NCI-H748 (cell line): ENCODE measurements around the gene UROC1.

Source experiments
- DNase-seq: peaks from one replicate; lab custom pipeline; 2025; ENCODE audit not compliant: unreplicated experiment; lab: John Stamatoyannopoulos, UW

The UROC1 gene

DNA sequence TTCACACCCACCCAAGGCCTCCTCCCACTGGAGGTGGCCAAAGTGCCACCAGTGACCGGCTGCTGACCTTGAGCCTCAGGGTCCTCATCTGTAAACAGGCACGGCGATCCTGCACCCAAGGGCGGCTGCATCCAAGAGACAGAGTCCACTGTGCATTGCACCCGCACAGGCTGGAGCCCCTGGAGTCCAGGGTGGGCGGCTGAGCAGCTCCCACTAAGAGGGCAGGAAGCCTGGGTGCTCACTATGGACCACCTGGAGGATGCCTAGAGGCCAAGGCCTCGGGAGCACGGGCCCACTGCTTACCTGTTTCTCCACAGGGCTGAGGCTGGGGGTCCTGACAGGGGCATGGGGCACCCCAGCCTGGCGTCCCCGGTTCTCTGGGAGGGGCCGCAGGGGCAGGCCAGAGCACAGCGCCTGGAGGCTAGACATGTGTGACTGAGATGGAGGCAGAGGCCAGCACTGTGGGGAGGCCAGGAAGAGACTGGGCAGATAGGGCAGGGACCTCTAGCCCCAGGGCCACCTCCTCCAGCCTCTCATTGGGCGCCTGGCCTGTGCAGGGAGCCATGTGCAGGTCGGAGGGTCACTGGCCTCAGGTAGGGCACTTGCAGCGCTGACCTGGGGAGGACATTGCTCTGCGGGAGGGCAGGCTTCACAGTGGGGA is at the start of gene UROC1:
Gene UROC1 (minus strand): TSS at position 483 of the 661 bp plus-strand sequence. CDS start 54 bp downstream, at position 429.
- DNase-seq, result no peak

DNA sequence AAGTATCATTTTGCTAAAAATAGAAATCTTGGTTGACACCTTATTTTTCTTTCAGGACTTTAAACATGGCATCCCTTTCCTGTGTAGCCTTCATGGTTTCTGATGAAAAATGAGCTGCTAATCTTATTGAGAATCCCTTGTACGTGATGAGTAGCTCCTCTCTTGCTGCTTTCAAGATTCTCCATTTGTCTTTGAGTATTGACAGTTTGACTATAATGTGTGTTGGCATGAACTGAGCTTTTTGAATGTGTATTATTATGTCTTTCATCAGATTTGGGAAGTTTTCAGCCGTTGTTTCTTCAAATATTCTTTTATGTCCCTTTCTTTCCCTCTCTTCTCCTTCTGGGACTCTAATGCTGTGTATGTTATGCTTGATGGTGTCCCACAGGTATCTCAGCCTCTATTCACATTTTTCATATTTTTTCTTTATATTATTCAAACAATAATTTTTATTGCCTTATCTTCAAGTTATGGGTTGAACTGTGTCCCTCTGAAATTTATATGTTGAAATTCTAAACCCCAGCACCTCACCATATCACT is 45.2 kb upstream of the UROC1 start:
- no peak for DNase-seq

DNA sequence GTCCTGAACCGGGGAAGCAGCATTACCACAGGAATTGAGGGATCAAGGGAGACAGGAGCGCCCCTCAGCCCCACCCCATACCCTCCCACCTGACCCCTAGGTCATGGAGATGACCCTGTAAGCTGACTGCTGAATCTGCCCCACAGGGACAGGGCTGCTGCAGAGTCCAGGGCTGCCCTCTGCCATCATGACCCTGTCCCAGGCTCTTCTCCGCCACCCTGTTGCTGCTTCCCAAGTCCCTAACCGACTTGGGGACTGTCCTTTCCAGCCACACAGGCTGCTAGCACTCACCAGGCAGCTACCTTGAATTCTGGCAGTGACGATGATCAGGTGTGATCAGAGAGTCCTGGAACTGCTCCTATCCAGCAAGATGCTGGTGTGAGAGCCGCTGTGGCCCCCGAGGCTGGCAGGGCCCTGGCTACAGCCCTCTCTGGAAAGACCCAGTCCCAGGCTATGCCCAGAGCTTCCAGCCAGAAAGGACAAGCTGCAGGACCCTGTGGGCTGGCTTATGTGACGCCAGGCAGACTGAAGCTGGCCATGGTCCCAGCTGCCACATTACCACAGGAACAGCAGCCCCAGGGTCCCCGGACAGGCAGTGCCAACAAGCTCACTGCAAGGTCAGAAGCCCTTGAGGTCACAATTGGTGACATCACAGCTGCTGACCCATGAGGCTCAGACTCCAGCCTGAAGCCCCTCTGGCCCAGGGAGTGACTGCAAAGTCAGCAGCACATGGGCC is 40.9 kb upstream of the UROC1 start, which contains the start of gene C3orf22:
Gene C3orf22 (minus strand): TSS at position 597 of the 736 bp plus-strand sequence. CDS start 5,542 bp downstream, outside the sequence.
- no peak for DNase-seq

DNA sequence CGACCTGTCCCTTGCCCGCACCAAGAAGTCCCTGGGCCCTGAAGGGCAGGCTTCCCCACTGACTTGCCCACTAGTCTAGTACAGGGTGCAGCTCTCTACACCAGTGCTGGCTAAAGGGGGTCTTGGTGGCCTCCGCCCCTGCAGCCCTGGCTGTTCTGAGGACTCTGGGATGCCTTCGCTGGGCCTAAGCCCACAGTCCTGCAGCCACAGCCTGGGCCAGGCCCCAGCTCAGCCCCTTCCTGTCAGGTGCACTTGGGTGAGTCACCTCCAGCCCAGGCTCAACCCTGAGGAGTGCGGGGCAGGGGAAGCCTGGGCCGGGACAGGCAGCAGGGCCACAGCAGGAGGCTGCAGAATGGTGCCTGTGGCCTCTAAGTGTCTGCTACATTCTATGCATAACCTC is 40.2 kb upstream of the UROC1 start:
- DNase-seq, result no peak

DNA sequence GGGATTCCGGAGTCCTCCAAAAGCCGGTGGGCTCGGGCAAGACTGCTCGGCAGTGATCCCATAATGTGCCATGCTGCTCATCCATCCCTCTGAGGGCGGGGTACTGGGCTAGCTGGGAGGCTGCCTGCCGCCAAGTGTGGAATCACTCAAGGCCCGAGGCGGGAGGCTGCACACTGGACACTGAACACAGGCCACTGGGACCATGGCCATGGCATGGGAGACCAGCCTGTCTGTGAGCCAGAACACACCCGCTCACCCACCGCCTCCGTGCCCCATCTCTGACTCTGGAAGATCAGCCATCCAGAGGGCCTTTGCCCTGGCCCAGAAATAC is 39.8 kb upstream of the UROC1 start:
- no peak for DNase-seq

DNA sequence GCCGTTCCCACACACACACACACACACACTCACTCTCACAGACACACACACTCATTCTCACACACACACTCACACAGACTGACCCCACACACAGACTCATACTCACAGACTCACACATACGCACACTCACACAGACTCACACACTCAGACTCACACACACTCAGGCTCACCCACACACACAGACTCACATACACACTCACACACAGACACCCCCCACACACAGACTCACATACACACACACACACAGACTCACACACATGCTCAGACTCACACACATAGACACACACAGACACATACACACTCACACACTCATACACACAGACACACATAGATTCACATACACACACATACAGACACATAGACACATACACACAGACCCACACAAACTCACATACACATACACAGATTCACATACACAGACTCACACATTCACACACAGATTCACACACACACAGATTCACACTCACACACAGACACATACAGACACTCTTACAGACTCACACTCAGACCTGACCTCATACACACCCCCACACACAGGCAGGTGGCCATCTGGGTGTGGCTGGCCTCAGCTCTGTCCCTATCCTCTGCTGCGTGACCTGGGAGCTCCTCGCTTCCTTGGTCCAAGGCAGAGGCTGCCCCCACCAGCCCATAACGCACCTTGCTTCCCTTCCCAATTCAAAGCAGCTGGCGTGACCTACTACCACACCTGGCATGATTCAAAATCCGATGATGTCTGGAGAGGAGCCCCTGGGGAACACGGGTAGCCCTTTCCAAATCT is 39.3 kb upstream of the UROC1 start:
- DNase-seq, result no peak

DNA sequence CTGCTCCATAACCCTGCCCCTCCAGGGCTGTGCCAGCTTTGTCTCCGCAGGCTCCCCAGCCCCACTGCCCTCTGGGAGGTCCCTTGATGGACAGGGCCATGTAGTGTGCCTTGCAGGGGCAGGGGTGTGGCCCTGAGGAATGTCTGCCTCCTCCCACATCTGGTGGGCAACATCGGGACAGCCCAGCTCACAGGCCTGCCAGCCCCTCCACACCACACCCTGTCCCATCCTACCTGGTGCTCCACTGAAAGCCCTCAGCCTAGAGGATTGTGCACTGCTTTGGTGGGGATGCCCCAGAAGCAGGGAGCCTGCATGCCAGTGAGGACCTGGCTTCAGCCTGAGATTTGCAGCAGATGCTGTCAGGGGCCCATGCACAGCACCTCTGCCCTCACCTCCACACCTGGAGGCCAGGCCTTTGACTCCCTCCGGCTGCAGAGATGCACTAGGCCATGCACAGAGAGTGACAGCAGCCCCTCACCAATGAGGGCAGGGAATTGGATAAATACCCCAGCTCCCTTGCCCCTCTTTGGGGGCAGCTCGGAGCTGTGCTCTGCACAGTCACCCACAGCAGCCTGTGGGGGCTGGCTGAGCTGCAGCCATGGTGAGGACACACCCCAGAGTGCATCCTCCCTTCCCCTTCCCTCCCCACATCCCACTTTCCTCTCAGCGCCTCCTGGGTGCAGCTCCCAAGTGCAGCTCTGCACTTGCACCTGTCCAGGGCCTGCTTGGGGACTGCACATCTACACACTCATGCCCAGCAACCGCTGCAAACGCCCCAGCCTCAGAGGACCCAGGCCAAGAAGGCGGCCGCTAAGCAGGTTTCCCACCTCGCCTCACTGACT is 38.4 kb upstream of the UROC1 start:
- DNase-seq, result no peak

DNA sequence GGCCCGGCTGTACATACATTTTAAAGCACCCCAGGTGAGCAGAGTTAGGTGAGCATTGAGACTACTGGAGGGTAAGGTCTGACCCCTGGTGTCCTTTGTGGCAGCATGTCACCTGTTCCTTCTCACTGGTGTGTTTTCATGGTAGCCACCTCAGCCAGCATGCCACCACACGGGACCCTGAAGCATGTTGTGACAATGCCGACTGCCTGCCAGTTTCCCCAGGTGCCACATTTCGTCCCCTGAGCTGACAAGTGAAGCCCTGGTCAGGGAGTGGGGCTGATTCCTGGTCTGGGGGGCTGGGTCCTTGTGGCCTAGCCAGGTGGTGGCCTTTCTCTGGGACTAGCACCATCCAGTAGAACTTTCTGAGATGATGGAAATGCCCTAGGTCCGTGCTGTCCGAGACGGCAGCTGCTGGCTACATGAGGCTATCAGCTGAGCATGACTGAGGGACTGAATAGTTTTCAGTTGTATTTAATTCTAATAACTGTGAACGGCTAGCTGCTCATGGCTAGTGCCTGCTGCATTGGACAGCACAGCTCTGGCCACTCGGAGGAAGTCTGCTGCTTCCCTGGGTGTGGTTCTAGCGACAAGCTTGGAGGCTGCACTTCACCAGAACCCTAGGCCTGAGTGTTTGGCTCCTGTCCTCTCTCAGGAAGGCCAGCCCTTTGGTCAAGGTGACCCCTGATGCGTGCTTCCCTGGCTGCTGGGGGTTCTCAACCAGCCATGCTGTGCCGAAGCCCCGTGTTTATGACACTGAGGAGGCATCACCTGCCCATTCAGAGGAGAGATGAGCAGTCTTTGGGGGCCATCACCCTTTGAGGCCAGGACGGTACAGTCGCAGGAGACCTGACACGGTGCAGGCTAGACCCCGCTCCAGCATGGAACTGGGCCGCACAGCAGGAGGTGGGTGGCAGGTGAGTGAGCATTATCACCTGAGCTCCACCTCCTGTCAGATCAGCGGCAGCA is 37.3 kb upstream of the UROC1 start:
- no peak for DNase-seq

DNA sequence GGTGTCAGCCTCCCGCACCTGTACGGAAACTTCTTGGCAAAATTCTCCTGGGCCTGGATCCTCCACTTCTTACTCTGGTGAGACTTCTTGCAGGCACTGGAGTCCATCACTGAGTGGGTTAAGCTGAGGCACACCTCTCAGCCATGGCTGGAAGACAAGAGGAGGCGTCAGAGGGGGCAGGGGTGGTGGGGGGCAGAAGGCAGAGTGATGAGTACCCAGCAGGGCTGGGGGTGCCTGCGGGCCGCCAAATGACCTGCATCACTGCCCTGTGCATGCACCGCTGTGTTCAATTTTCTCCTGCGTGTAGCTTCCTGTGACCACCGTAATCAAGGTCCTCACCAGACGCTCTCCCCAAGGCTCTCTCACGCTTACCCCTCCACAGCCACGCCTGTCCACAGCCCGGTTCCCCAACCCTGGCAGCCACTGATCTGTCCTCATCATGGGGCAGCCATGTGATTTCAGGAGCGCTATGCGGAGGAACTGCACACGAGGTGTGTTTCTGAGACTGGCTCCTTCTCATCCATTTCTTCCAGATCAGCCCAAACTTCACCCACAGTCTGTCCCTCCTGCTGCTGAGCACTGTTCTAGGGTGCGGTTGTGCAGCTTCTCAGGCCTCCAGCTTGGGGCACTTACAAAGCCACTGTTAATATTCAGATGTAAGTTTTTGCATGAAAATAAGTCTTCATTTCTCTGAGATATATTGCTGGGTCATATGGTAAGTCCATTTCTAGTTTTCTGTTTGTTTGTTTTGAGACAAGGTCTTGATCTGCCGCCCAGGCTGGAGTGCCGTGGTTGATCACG is 35.9 kb upstream of the UROC1 start:
- no peak for DNase-seq

DNA sequence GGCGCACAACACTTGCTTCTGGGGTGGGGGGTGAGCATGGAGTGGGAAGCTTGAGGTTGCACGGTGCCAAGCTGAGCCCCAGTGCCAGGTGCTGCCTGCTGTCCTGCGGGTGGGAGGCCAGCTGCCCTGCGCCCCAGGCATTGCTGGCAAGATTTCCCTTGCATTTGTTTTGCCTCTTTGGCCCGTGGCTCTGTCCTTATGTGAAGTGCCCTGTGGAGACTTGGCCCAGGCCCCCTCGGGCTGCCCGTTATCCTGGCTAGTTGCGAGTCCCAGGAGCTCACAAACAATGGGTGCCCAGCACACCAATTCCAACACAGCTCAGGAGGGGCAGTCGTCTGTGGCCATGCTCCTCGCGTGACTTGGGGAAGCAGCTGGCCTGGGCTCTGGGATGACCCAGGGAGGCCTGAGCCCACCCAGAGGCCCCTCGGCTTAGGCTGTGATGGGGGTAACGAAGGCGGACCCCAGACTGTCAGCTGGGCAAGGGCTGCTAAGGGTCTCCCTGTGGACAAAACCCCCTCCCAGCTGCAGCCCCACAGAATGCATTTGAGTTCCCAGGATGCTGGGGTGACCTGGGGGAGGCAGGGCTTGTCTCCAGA is 35.2 kb upstream of the UROC1 start:
- DNase-seq, result no peak

DNA sequence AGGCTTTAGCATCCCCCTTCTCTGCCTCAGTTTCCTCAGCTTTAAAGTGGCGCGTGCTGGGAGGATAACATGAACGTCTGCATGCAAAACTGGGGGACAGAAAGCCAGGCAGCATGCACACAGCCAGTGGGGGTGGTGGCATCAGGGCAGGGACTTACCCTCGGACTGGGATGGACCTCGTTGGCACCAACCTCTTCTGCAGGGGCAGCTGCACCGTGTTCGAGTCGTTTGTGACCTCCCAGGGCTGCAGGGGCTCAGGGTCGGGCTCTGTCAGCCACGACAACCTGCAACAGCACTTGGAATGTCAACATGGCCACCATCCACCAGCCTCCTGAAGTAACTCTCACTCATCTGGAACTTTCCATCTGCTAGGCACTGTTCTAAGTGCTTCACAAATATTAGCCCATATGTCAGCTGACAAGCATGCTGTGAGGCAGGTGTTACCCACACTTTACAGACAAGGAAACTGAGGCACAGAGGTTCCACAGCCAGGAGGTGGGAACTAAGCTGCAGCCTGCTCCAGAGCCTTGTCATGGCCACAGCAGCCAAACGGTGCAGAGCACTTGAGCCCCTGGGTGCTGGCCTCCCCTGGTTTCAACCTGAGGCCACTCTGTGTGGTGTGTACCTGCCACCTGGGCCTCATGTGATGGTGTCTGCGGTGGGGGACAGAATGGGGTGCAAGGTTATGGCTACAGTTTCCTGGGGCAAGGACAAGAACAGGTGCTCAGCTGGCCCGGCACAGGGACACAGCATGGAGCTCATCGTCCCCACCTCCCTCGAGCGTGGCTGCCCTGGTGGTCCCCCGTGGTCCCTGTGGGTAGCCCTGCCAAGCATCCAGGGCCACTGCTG is 34.5 kb upstream of the UROC1 start:
- no peak for DNase-seq

DNA sequence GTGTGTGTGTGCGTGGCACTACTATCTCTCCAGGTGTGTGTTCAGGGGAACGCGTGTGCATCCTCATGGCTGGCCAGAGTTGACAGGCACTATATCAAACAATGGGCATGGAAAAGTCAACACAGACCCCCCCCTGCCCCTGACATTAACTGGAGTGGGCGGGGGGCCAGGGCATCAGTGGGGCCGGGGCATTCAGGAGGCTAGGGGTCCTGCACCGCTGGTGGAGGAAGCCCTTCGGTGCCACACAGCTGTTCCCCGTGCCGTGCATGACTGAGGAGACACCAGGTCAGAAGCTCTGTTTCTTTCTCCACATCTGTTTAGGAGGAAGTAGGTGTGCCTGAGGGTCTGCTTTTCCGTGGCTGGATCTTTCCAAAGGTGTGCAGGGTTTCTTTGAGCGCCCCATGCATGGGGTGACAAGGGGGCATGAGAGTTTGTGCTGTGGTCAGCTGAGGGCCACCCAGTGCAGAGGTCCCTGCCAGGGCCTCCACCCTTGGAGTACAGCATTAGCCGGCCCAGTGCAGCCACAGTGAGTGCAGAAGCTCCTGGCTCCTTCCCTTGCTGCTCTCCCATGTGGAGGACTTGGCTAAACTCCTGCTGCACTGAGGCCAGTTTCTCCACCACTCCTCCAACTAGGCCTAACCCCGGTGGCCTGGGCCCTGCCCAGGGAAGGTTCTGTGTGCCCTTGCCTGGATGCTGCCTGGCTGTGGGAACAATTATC is 33.7 kb upstream of the UROC1 start:
- DNase-seq, result no peak

DNA sequence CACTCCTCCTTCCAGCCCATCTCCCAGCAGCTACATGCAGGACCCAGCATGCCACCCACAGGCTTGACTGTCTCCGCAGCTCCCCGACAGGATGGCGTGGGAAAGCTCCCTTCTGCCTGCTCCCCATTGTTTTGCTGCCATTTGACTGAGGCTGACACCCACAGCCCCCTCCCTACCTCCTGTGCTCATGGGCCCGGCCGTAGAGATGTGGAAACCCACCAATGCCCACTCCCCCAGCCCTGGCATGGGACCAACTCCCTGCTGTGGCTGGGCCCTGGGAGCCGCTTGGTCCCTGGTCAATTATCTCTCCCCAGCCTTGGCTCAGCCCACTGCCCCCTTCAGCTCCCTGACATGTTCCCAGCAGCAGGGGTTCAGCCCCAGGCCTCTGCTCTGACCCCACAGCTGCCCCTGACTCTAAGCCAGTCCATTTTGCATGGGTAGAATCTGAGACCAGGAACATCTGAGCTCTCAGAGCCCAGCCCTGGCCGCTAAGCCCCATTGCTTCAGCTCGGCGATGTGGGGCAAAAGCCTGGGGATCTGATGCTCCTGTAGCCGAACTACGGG is 33.0 kb upstream of the UROC1 start:
- no peak for DNase-seq

DNA sequence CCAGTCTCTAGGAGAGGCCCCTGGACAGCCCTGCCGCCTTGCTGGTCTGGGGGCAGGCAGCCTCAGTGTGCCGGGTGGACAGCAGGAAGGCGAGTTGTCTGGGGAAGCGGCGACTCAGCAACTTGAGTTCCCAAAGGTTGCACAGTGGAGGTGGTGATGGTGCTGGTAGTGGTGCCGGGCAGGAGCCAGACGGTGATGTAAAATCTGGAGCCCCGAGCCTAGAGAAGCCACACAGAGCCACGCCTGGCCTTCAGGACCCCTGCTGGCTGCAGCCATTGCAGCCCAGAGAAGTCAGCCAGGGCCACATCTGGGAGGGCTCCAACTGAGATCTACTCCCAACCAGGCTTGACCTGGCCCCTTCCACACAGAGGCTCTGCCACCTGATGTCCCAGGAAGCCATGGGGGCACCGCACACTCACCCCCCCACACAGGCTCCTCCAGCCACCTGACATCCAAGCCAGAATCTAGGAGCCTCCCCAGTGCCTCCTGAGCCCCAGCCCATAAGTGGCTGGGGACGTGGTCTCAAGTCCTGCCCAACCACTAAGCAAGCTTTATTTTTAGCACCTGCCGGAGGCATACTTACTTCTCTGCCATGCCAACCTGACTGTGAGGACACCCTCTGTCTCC is 32.4 kb upstream of the UROC1 start:
- DNase-seq, result no peak

DNA sequence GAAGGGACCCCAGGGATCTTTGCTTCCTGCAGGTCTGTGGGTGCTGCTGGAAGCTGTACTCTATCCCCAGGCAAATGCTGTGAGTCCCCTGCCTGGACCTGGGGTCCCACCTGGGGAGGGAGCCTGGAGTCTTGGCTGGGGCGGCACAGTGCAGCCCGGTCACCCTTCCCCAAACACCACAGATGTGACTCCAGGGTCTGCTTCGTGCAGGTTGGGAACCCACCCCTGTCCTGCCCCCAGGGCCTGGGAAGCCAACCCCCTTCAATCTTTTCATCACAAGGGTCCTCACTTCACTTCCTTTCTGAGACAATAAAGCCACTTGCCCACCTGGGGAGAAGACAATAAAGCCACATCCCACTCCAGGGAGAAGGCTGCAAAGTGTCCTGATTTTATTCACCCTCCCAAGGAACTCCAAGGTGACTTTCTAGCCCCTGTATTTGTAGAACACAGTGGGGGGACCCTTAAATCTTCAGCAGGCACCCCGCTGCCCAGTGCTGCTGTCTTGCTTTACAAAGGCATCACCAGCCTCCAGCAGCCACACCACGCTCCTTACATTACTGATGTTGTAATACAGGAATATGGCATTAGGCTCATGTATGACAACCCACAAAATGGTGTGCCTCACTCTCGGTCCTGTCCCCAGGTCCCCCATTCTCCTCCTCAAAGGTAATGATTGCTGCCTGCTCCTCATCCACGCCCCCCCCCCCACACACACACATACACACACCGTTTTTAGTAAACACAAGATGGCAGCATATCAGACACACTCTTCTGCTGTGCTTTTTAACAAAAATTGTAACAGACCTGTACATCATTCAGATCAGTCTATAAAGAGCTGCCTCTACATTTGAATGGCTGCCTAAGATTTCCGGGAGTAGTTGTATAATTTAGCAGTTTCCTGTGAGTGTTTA is 31.2 kb upstream of the UROC1 start:
- DNase-seq, result no peak
